ENCODE results near the gene MKI67.
"Not testable (repeated sequence)": the region's sequence is repeated elsewhere in the genome, so short reads cannot be mapped to it uniquely, and the experiment has no call there.

Gene MKI67

GRCh38 chr10:128102480-128103228 lies 23.6 kb downstream of the MKI67 start:
- no peak for DNase-seq

GRCh38 chr10:128101901-128102300 lies 24.3 kb downstream of the MKI67 start:
- peak; percentile 43 for DNase-seq

- no peak for DNase-seq
These were observed 26.3 kb downstream of the MKI67 start for GRCh38 chr10:128099901-128100300.

DNA sequence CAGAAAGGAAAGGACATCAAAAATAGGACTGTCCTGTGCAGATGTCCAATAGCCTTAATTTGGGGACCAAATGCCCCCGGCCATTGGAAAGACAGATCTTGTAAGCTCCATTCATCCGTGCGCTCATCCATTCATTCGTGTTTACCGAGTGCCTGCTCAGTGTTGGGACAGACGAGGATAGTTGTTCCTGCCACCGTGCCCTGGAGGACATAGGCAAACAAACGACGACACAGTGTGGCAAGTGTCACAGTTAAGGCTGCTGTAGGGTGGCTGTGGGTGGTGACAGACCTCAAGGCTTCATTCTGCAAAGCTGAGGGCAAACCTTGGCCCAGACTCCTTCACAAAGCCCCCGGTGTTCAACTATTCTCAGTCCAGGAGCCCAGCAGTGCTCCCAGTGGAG lies 27.6 kb downstream of the MKI67 start:
- DNase-seq: no peak

GRCh38 chr10:128097783-128098182 lies 28.4 kb downstream of the MKI67 start:
- no peak for DNase-seq

DNA sequence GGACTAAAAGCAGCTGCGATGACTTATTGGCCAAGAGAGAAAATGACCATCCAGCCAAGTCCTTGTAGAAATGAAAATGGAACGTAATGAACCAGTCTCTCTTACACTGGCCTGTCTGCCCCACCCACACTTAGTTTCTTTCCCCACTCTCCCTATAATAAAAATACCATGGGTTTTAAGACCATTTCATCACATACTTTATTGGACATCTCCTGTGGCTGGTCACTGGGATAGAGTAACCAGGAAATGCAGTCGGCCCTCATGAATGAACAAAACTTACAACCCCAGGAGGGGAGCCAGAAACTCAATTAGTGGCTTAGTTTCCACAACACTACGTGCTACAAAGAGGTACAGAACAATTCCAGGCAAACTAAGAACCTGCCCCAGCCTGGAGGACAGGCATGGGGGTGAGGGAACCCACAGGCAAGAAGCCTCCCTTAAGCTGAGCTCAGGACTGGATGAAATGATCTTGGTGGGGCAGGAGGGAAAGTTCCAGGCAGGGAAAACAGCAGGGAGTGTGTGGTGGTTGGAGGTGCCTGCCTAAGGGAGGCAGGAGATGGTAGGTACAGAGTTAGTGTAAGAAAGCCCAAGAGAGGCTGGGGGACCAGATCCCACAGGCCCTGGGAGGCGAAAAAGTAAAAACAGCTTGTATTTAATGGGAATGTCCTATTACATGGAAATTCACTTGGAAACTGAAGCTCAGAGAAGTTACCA lies 29.6 kb downstream of the MKI67 start:
- no peak for DNase-seq

- DNase-seq: no peak
These were observed 30.3 kb downstream of the MKI67 start for GRCh38 chr10:128095753-128096469.

DNA sequence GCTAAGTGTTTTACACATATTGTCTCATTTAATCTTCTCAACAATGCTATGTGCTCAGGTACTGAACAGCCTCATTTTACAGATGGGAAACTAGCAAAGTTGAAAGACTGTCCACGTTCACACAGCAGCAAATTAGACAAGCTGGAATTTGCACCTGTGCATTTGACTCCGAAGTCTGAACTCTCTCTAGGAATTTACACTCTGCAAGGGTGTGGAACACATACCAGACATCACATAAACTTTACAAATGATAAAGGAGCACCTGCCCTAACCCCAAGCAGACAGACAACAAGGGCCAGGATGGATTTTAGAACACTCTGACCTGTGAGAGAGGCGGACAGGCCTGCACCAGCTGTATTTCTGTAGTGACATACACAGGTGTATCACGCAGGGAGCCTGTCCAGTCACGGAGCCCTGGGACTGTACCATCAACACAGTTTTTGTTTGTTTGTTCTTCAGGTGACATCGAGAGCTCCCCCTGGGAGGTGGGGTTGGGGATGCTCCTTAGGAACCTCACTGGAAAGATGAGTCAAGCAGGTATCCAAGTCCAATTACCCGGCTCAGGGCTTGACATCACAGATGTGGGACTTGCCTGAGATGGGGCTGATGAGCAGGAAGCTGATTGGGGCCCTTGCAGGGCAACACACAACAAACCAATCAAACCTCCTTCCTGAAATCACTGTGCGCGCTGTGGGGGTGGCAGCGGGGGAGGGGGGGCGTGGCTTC lies 31.0 kb downstream of the MKI67 start:
- DNase-seq: no peak

DNA sequence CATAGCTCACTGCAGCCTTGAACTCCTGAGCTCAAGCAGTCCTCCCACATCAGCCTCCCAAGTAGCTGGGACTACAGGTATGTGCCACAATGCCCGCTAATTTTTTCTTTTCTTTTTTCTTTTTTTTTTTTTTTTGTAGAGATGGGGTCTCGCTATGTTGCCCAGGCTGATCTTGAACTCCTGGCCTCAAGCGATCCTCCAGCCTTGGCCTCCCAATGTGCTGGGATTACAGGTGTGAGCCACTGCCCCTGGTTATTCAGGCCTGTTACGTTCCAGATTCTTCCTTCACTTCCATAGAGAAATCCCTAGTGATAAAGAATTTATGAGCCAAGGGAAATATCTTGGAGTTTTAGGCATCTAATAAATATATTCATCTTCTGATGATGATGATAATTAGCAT lies 31.6 kb downstream of the MKI67 start:
- not testable (repeated sequence) for DNase-seq

GRCh38 chr10:128092454-128092853 lies 33.8 kb downstream of the MKI67 start:
- no peak for DNase-seq

- DNase-seq: no peak
These were observed 34.5 kb downstream of the MKI67 start for GRCh38 chr10:128091636-128092210.

DNA sequence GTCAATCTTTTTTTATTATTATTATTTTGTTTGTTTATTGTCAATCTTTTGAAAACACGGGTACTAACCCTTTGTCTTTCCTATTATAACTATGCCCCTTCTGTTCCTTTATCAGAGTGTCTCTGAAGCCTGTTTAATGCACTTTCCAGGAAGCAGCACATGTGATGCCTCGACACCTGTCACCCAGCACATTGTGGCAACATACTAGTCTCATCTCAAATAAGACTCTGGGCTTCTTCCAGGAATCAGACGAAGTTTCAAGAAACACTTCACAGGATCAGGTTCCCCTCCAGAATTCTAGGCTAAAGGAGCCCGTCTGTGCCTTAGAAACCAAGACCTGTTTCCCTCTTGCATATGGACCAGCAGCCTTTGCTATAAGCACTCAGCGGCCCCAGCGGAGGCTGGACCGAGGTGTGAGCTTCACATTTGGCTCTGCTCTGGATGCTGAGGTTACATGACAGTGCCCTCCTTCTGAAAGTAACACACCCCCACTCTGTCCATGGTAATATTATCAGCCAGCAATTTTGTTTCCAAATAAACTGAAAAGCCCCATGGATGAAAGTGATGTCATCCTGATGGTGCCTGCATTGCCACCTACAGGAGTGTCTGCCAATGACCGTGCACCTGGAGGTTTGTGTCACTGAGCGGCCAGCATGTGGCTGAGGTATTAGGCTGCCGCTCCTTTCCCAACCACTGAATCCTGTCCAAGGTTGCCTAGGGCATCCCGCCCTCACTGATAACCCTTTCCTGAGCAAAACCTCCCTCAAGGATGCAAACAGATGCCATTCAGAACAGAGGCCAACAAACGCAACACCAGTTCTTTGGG lies 38.1 kb downstream of the MKI67 start:
- no peak for DNase-seq

DNA sequence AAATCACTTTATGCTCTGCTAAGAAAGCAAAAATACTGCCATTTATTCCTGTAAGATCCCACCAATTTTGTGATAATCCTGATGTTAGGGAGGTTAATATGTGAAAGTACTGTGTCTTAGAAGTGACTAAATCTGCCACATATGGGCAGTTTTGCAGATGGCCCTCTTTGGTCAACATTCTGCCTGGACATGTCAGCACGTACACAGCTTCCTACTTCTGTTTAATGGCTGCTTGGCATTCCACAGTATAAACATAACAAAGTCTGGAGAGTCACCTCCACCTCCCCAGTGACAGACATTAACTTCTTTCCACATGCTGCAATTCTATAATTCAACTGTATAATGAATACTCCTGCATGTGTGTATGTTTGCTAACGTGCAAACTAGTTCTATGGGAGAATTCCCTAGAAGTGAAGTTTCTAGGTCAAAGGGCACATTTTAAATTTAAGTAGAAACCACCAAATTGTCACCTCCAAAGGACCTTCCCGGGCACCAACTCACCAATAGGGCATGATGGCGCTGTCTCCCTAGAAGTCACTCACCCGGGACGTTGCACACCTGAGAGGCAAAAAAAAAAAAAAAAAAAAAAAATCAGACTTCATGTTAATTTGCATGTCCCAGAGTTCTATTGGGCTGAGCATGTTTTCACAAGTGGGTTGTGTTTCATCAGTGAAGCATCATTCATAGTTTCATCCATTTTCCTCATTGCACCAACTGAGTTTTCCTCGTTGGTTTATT lies 38.9 kb downstream of the MKI67 start:
- DNase-seq: no peak

DNA sequence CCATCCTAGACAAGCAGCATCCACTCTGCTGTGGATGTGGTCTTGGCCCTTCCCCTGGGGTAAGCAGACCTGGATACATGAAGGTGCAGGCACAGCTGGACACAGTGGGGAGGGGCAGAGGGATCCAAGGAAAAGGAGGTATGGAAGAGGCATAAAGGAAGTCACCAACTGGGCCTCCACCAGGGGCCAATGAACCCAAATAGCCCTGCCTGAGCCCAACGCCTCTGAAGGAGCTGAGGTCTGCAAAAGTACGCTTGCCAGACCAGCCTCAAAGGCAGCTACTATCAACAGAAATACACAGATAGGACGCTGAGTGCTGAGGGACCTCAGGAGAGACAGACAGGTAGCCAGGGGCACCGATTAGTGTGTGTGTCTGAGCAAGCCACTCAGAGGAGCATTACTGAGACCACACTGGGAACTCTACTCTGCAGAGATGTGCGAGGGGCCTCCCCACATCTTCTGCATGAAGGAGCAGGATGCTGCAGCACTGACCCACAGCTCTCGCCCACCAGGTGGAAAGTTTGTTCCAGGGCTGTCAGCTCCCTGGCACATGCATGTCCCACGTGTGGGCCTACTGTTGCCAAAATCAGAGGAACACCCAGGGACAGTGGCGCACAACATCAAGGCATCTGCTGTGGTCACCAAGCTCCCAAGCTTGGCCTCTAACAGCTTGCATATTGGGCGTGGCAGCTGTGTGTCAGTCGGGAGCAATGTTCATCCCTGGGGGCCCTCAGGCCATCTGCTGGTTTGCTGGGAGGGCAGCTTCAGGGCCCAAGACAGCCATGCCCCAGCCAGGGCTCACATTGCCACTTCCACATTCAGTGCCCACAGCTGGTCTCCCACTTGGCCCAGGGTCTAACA lies 40.0 kb downstream of the MKI67 start:
- no peak for DNase-seq

- DNase-seq: no peak
These were observed 41.2 kb downstream of the MKI67 start for GRCh38 chr10:128084991-128085390.

DNA sequence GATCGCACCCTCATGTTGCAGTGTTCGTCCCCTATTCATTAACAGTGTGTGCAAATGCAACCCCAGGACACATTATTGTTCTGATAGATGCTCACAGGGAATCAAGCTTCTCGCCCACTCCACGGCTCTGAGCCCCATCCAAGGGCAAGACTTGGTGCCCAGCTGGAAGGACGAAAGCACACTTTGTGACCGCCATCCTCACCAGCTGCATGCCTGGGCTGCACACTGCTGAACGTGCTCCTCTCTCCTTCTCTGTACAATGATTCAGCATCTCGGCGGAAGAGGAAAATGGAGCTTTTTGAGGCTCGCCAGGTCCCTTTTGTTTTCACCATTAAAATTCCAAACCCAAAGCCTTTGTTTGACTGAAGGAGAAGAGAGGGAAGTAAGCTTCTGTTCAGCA lies 41.9 kb downstream of the MKI67 start:
- no peak for DNase-seq

- no peak for DNase-seq
These were observed 42.9 kb downstream of the MKI67 start for GRCh38 chr10:128083191-128083895.

DNA sequence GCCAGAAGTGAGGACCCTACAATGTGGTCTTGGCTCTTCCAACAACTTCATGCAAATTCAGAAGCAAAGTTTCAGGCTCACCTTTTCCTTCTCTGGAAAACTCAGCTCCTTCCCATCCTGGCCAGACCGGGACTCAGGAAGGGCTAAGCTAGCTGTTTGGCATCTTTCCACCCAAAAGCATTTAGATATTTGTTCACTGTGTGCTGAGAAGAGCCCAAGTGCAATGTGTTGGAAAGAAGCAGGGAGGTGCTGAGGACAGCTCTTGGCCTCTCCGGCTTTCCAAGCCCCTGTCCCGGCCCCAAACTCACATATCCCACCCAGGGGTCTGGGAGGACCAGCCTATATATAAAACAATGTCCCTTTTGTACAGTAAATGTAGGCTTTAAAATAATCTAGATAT lies 44.5 kb downstream of the MKI67 start:
- no peak for DNase-seq

GRCh38 chr10:128081222-128081621 lies 45.0 kb downstream of the MKI67 start:
- no peak for DNase-seq

DNA sequence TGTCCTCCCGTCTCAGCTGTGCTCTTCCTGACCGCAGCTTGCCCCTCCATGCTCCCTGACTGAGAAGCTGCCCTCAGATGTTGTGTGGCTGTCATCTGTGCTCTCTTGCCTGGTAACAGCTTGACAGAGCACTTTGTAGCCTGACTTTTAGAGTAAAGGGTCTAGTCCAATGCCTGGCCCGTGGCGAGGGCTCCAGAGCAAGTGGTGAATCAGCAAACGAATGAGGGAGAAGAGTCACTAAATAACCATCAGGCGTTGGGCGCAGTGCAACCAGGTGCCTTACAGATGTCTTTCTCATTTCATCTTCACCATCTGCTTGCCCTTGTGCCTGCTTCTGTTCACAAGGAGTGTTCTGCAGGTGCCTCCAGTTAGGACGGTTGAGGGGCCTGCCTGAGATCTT lies 45.6 kb downstream of the MKI67 start:
- no peak for DNase-seq
